NCI-H460 (cell line): ENCODE measurements around the gene BEST2. TPM values are rescaled to one million over a fixed set of nuclear protein-coding genes. Genes with fewer than 3 reads are reported as not detected.
A peak's percentile ranks its signal among the peaks of the same experiment; 100 is the strongest.
"Not testable (repeated sequence)": the region's sequence is repeated elsewhere in the genome, so short reads cannot be mapped to it uniquely, and the experiment has no call there.

Experiments used
- DNase-seq: peaks from one replicate; pipeline ENCODE4 v3.0.0-alpha.2; 2016; ENCODE audit warnings: low read depth; ENCODE audit errors: extremely low read depth
- small RNA-seq, 2 experiments: library from RNA; depleted of rRNA; stranded (forward); fragments of <200 nt; gene quantifications; one replicate each; pipeline ENCODE3, GENCODE V24; 2014
- total RNA-seq: library from RNA; depleted of rRNA; stranded (reverse); fragments of >200 nt; shearing (Covaris generic); gene quantifications from 2 replicates; pipeline ENCODE4 v1.2.3, GENCODE V29; 2014; rRNA removed

BEST2 gene
- total RNA-seq, 1 experiment from 2014 or later = 0.22 TPM

- DNase-seq = no peak
Observed at GRCh38 chr19:12796146-12797071, 44.8 kb downstream of the BEST2 start.

DNA sequence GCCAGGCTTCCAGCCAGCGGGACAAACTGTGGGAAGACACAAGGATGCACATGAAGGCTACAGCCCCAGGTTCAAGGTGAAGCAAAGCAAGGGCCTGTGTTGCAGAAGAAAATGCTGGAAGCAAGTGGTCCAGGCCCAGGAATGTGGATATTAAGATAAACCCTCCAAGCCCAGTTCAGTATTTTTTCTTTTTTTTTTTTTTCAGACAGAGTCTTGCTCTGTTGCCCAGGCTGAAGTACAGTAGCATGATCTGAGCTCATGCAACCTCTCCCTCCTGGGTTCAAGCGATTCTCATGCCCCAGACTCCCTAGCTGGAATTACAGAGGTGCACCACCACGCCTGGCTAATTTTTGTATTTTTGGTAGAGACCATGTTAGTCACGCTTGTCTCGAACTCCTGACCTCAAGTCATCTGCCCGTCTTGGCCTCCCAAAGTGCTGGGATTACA, 45.6 kb downstream of the BEST2 start:
- DNase-seq = no peak

DNA sequence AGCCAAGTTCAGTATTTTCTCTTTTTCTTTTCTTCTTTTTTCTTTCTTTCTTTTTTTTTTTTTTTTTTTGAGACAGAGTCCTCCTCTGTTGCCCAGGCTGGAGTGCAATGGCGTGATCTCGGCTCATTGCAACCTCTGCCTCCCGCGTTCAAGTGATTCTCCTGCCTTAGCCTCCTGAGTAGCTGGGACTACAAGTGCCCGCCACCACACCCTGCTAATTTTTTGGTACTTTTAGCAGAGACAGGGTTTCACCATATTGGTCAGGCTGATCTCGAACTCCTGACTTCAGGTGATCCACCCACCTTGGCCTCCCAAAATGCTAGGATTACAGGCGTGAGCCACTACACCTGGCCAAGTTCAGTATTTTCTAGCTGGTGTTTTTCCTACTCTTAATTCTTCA, 46.0 kb downstream of the BEST2 start:
- not testable (repeated sequence) for DNase-seq

DNA sequence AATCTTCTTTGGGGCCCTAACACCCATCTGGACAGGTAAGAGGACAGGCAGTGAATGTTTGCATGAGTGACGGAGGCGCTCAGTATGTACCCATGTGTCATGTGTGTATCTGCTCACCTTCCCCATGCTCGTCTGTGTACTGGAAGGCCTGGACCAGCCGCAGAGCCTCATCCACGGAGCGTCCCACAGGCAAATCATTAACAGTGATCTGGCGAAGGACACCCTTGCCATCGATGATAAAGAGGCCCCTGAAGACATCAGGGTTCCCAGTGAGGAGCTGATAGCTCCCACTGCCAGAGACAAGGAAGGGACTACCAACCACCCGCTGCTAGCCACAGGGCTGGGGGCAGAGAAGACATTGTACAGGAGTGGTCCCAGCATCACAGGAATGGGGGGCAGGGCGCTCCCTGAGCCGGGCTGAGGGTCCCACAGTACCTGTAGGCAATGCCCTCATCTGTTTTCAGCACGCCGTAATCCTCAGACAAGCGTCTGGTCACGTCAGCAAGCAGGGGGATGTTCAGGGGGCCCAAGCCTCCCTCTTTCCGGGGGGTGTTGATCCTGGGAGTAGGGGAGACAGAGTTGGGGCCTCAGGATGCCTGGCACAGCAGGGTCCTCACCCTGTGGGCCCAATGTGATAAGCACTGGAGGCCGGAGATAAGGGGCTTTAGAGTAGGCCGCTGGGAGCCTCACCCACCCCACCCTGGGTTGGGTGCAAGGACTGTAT, 48.3 kb downstream of the BEST2 start:
- DNase-seq = no peak

- DNase-seq = no peak
Observed at GRCh38 chr19:12800466-12800770, 48.8 kb downstream of the BEST2 start.

- no peak for DNase-seq
Observed at GRCh38 chr19:12800923-12801465, 49.4 kb downstream of the BEST2 start.

GRCh38 chr19:12801466-12802266, 50.1 kb downstream of the BEST2 start, which contains the start of the genes PRDX2 and THSD8:
Gene PRDX2, minus strand, starts transcription at chr19:12801800. Its CDS starts 539 bp downstream, at chr19:12801261.
Gene THSD8, plus strand, starts transcription at chr19:12802069. Its CDS starts 3 bp downstream, at chr19:12802072.
- DNase-seq = no peak

DNA sequence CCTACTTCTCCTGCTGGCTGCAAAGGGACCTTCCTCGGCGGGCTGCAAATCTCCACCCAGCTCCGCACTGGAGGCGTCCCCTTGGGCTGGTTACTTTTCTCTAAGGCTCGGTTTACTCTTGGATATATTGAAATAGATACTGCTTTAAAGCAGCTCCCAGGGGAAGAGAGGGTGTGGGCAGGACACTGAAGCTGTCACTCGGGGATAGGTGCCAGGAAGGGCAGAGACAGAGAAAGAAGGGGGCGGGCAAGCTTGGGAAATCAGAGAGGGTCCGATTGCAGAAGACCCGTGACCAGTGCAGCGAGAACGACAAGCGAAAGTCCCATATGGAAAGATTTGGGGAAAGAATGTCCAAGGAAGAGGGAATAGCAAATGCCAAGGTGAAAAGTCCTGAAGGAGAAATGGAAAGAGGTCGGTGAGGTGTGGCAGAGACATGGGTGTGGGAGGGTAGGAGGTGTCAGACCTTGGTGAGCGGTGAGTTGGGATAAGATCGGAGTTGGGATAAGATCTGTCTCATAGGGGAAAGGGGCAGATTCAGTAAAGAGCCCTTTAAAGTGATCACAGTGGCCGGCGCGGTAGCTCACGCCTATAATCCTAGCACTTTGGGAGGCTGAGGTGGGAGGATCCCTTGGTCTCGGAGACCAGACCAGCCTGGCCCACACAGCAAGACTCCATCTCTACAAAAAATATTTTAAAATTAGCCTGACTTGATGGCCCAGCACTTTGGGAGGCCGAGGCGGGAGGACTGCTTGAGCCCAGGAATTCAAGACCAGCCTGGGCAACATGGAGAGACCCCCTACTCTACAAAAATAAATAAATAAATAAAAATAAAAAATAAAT, 50.9 kb downstream of the BEST2 start:
- DNase-seq = no peak

GRCh38 chr19:12804051-12804450, 52.5 kb downstream of the BEST2 start:
- no peak for DNase-seq

DNA sequence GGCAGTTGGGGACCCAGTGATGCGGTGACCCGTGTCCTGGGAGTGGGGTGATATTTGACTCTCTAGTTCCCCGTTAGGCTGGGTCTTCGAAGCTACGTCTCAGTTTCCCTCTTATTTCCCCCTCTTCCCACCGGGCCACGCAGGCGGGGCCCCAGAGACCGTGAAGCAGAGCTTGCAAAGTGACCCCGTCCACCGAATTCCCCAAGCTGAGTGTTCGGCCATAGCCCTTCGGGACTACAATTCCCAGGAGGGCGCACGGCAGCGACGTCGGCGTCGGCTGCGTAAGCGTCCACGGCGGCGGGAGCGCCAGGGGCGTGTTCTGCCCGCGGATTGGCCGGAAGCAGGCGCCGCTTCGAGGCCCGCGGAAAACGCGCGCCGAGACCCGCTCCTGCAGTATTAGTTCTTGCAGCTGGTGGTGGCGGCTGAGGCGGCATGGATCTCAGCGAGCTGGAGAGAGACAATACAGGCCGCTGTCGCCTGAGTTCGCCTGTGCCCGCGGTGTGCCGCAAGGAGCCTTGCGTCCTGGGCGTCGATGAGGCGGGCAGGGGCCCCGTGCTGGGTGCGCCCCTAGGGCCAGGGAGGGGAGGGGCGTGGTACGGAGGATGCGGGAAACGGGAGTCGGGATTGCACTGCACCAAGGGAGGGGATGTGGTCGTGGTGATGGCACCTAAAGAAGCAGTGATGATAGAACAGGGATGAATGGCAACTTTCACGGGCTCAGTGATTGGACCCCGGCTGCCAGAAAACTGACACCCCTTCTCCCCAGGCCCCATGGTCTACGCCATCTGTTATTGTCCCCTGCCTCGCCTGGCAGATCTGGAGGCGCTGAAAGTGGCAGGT, 54.9 kb downstream of the BEST2 start, which contains the start of gene RNASEH2A:
Gene RNASEH2A (plus strand): TSS at position 343 of the 840 bp plus-strand sequence. CDS start 90 bp downstream, at position 433.
- DNase-seq = peak; percentile 75

Small RNA genes within 50 kb of the gene (small RNA-seq; reads per million reads assigned to genes)
- gene MIR5684 (0 to 0.02 reads per million in 2 experiments), gene SNORD41 (8.6 to 200 reads per million in 2 experiments)

Other genes with a start within 250 kb of the BEST2 start
- 3.5 and 4.1 TPM in 2 replicates for gene ZNF564, start 200.3 kb upstream of the BEST2 start, total RNA-seq
- gene ZNF490, start 141.0 kb upstream of the BEST2 start, total RNA-seq = 1.7 and 1.8 TPM in 2 replicates
- gene ZNF791, start 140.9 kb upstream of the BEST2 start, total RNA-seq = 14.3 and 15.2 TPM in 2 replicates
- gene MAN2B1, start 85.0 kb upstream of the BEST2 start, total RNA-seq = 21.5 and 27.7 TPM in 2 replicates
- 5.8 and 7.7 TPM in 2 replicates for gene WDR83, start 85.0 kb upstream of the BEST2 start, total RNA-seq
- gene DHPS, start 69.9 kb upstream of the BEST2 start, total RNA-seq = 75.7 and 83.6 TPM in 2 replicates
- gene GNG14, start 63.8 kb upstream of the BEST2 start, total RNA-seq = not detected in 2 replicates
- 6.2 and 6.9 TPM in 2 replicates for gene FBXW9, start 55.2 kb upstream of the BEST2 start, total RNA-seq
- 17.4 and 23.4 TPM in 2 replicates for gene TNPO2, start 27.9 kb upstream of the BEST2 start, total RNA-seq
- 141 and 145 TPM in 2 replicates for gene TRIR, start 17.1 kb upstream of the BEST2 start, total RNA-seq
- gene GET3, start 14.3 kb upstream of the BEST2 start, total RNA-seq = 50.9 and 53.9 TPM in 2 replicates
- 6.0 TPM in 2 replicates for gene HOOK2, start 23.8 kb downstream of the BEST2 start, total RNA-seq
- 137 and 153 TPM in 2 replicates for gene JUNB, start 39.7 kb downstream of the BEST2 start, total RNA-seq
- gene PRDX2, start 50.0 kb downstream of the BEST2 start, total RNA-seq = 216 and 259 TPM in 2 replicates
- not detected in 2 replicates for gene THSD8, start 50.3 kb downstream of the BEST2 start, total RNA-seq
- gene RNASEH2A, start 54.8 kb downstream of the BEST2 start, total RNA-seq = 25.6 and 31.1 TPM in 2 replicates
- not detected in 2 replicates for gene RTBDN, start 82.8 kb downstream of the BEST2 start, total RNA-seq
- gene MAST1, start 86.7 kb downstream of the BEST2 start, total RNA-seq = 1.7 TPM in 2 replicates
- gene DNASE2, start 129.7 kb downstream of the BEST2 start, total RNA-seq = 24.5 and 26.8 TPM in 2 replicates
- gene KLF1, start 135.4 kb downstream of the BEST2 start, total RNA-seq = 0.52 and 1.3 TPM in 2 replicates
- 5.5 and 5.8 TPM in 2 replicates for gene GCDH, start 139.4 kb downstream of the BEST2 start, total RNA-seq
- 0.37 TPM in 1 of 2 replicates, not detected in the other for gene SYCE2, start 167.5 kb downstream of the BEST2 start, total RNA-seq
- gene FARSA, start 181.9 kb downstream of the BEST2 start, total RNA-seq = 45.7 and 46.9 TPM in 2 replicates
- gene CALR, start 186.8 kb downstream of the BEST2 start, total RNA-seq = 378 and 410 TPM in 2 replicates
- 165 and 189 TPM in 2 replicates for gene RAD23A, start 194.1 kb downstream of the BEST2 start, total RNA-seq
- gene GADD45GIP1, start 205.4 kb downstream of the BEST2 start, total RNA-seq = 24.7 and 27.4 TPM in 2 replicates
- gene DAND5, start 217.8 kb downstream of the BEST2 start, total RNA-seq = not detected in 2 replicates
- 5.2 and 8.2 TPM in 2 replicates for gene NFIX, start 243.7 kb downstream of the BEST2 start, total RNA-seq